ENCODE data around the gene PDHA1. TPM values are rescaled to one million over a fixed set of nuclear protein-coding genes. Genes with fewer than 3 reads are reported as not detected.

PDHA1 gene
- total RNA-seq, 1 experiment from 2014 or later = 214 TPM

DNA sequence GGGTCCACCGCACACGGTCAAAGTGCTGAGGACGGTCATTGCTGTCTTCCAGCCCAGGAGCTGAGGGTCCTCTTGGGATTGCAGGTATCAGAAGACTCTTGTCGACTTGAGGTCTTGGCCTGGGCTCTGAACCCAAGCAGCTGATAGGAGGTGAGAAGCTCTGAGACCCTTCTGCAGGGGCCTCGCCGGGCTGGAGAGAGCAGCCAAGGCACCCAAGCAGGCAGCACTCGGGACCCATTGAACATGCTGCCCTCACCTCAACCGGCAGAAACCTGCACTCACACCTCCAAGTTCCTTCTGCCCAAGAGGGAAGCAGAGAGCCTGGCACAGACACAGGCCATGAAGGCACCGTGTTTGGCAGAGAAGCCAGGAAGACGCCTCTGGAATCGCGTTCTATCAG, 34.1 kb downstream of the PDHA1 start:
- H2BK120ac ChIP-seq (ENCODE audit: low read depth, low read length, poor library complexity, severe bottlenecking) = no peak overlapping the region
- WGBS (ENCODE audit: extremely low coverage, insufficient read length, low lambda C conversion rate) = no CpG with 5 or more reads among the region's 12 CpGs

More for the DNA sequence above, 34.1 kb downstream of the PDHA1 start:
- no peak overlapping the region for H4K5ac ChIP-seq (ENCODE audit: insufficient read length, low read depth, low read length)
- no peaks in the 10 kb centered on the region for H4K20me1 ChIP-seq (ENCODE audit: control insufficient read depth, insufficient read depth, insufficient read length)
- H3K9me3 ChIP-seq (ENCODE audit: control insufficient read depth, low read depth, low read length) = peaks cover 34% of the 10 kb centered on the region
- H3K4me1 ChIP-seq (ENCODE audit: insufficient read depth, low read length) = no peaks in the 10 kb centered on the region
- Mint-ChIP-seq H3K36me3 (ENCODE audit: insufficient read depth in 1 of 3, low read depth in 3 of 3) (peaks cover 0 to 7% (median 0%) of the 10 kb centered on the region in 3 experiments; a peak in 4 of 7 replicates), H3K27ac (no peak overlapping the region), H3K4me3 (no peak overlapping the region), H3K4me1 (peaks cover 0 to 2% of the 10 kb centered on the region in 2 experiments; a peak in 1 of 4 replicates), H3K9me3 (peaks cover 63 to 76% of the 10 kb centered on the region in 2 experiments), H3K27me3 (ENCODE audit: low read depth) (peaks cover 14% of the 10 kb centered on the region)
- peaks cover 5% of the 10 kb centered on the region for H3K23me2 ChIP-seq (ENCODE audit: insufficient read length, low read depth, low read length, poor library complexity, severe bottlenecking)
- H3K56ac ChIP-seq (ENCODE audit: insufficient read length, low read depth, low read length) = no peak overlapping the region
- TF ChIP-seq, protein P1, sequence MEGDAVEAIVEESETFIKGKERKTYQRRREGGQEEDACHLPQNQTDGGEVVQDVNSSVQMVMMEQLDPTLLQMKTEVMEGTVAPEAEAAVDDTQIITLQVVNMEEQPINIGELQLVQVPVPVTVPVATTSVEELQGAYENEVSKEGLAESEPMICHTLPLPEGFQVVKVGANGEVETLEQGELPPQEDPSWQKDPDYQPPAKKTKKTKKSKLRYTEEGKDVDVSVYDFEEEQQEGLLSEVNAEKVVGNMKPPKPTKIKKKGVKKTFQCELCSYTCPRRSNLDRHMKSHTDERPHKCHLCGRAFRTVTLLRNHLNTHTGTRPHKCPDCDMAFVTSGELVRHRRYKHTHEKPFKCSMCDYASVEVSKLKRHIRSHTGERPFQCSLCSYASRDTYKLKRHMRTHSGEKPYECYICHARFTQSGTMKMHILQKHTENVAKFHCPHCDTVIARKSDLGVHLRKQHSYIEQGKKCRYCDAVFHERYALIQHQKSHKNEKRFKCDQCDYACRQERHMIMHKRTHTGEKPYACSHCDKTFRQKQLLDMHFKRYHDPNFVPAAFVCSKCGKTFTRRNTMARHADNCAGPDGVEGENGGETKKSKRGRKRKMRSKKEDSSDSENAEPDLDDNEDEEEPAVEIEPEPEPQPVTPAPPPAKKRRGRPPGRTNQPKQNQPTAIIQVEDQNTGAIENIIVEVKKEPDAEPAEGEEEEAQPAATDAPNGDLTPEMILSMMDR (conservative IDR thresholded peaks at IDR 0.05) = no peak
- no peak overlapping the region for H3K4ac ChIP-seq (ENCODE audit: low read depth, low read length)
- no peak overlapping the region for H3K27ac ChIP-seq (ENCODE audit: insufficient read length, low read depth, low read length)
- H2BK15ac ChIP-seq (ENCODE audit: low read depth, low read length) = no peak overlapping the region
- no peak overlapping the region for H4K8ac ChIP-seq (replicated peaks; ENCODE audit: insufficient read length, low read depth, low read length)
- no peak overlapping the region for H2BK12ac ChIP-seq (ENCODE audit: insufficient read length, low read depth, low read length)
- no peaks in the 10 kb centered on the region for H3K79me2 ChIP-seq (ENCODE audit: insufficient read depth, low read length)
- no peaks in the 10 kb centered on the region for H3K79me1 ChIP-seq (ENCODE audit: insufficient read depth, low read depth, low read length, poor library complexity, severe bottlenecking)
- no peak overlapping the region for H2BK5ac ChIP-seq (ENCODE audit: insufficient read length, low read length)
- no peak overlapping the region for H4K91ac ChIP-seq (ENCODE audit: insufficient read length, low read depth, low read length)
- H2AFZ ChIP-seq (ENCODE audit: low read length) = no peak overlapping the region
- no peak overlapping the region for H3K18ac ChIP-seq (ENCODE audit: insufficient read length, low read depth, low read length)
- H3K9ac ChIP-seq (ENCODE audit: extremely low read depth, insufficient read length, low read length) = no peak overlapping the region
- DNase-seq = no peak
- peaks cover 2% of the 10 kb centered on the region; the same call in 1 of the 2 replicates for H3K27me3 ChIP-seq (ENCODE audit: insufficient read depth, low read length)
- H3T11ph ChIP-seq (ENCODE audit: low read length) = no peak overlapping the region
- H3K14ac ChIP-seq (ENCODE audit: insufficient read depth, low read length) = no peak overlapping the region
- no peak overlapping the region for H2BK20ac ChIP-seq (ENCODE audit: low read depth, low read length, poor library complexity, severe bottlenecking)
- no peak overlapping the region for H3K23ac ChIP-seq (ENCODE audit: insufficient read length, low read depth, low read length)
- no peak overlapping the region for H2AK5ac ChIP-seq (ENCODE audit: insufficient read length, low read length)
- no peak overlapping the region for H3K4me2 ChIP-seq (ENCODE audit: insufficient read depth, insufficient read length, low read length)

All from H9 (cell line).